ENCODE measurements around the gene NOC2L. TPM values are rescaled to one million over a fixed set of nuclear protein-coding genes. Genes with fewer than 3 reads are reported as not detected.

Gene NOC2L
- total and polyA plus RNA-seq, 9 of the 15 experiments (the other 6 are each of a cell fraction or from before 2014, with no cell fraction given): 4.0 to 410 (median 200) TPM

DNA sequence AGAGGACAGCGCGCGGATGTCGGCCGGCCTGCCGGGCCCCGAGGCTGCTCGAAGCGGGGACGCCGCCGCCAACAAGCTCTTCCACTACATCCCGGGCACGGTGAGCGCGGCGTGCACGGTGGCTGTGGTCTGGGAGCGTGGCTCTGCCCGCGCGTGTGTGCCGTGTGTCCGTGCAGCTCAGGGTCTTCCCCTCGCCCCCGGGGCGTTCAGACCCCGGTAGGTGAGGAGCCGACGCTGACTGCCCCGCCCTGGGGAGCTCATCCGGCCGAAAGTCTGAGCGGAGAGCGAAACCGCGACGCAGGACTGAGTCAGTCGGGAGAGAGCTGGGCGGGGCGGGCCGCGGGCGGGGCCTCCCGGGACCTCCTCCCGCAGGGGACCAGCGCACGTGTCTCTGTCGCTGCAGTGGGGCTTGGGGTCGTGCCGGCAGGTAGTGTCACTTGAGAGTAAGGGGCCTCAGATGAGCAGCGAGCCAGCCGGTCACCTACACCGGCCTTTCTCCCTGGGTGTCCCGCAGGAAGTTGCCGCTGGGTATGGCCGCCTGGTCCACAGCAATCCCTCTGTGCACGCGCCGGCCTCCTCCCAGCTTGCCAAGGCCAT, 7.7 kb upstream of the NOC2L start (continued):
- TF ChIP-seq SREBF1 (IDR thresholded peaks at IDR 0.05; ENCODE audit: borderline replicate concordance, low read depth, low read length): no peak
- TF ChIP-seq ZNF174 (CRISPR knock-in tag; IDR thresholded peaks at IDR 0.05): no peak
- no peak for TF ChIP-seq EGR1 (conservative IDR thresholded peaks at IDR 0.05)
- no peak for TF ChIP-seq SOX6 (IDR thresholded peaks at IDR 0.05)
- TF ChIP-seq, protein P1, sequence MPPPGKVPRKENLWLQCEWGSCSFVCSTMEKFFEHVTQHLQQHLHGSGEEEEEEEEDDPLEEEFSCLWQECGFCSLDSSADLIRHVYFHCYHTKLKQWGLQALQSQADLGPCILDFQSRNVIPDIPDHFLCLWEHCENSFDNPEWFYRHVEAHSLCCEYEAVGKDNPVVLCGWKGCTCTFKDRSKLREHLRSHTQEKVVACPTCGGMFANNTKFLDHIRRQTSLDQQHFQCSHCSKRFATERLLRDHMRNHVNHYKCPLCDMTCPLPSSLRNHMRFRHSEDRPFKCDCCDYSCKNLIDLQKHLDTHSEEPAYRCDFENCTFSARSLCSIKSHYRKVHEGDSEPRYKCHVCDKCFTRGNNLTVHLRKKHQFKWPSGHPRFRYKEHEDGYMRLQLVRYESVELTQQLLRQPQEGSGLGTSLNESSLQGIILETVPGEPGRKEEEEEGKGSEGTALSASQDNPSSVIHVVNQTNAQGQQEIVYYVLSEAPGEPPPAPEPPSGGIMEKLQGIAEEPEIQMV (tag; conservative IDR thresholded peaks at IDR 0.05; ENCODE audit: low read depth): no peak
- TF ChIP-seq TRIM24 (IDR thresholded peaks at IDR 0.05): no peak
- TF ChIP-seq, protein P2, sequence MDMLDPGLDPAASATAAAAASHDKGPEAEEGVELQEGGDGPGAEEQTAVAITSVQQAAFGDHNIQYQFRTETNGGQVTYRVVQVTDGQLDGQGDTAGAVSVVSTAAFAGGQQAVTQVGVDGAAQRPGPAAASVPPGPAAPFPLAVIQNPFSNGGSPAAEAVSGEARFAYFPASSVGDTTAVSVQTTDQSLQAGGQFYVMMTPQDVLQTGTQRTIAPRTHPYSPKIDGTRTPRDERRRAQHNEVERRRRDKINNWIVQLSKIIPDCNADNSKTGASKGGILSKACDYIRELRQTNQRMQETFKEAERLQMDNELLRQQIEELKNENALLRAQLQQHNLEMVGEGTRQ (CRISPR knock-in tag; IDR thresholded peaks at IDR 0.05): peak; percentile 38; the same call in 1 of the 2 replicates
- no peak for TF ChIP-seq CEBPB (tag; IDR thresholded peaks at IDR 0.05)
- no peak for TF ChIP-seq ZFP36 (IDR thresholded peaks at IDR 0.05; ENCODE audit: low read depth, low read length, partially characterized antibody)
- TF ChIP-seq PURB (CRISPR knock-in tag; IDR thresholded peaks at IDR 0.05; ENCODE audit: low read depth): no peak
- no peak for TF ChIP-seq HNRNPK (IDR thresholded peaks at IDR 0.05; ENCODE audit: low read depth, low read length, poor library complexity, severe bottlenecking)
- no peak for TF ChIP-seq ZBTB8A (IDR thresholded peaks at IDR 0.05; ENCODE audit: partially characterized antibody)
- TF ChIP-seq, protein P3, sequence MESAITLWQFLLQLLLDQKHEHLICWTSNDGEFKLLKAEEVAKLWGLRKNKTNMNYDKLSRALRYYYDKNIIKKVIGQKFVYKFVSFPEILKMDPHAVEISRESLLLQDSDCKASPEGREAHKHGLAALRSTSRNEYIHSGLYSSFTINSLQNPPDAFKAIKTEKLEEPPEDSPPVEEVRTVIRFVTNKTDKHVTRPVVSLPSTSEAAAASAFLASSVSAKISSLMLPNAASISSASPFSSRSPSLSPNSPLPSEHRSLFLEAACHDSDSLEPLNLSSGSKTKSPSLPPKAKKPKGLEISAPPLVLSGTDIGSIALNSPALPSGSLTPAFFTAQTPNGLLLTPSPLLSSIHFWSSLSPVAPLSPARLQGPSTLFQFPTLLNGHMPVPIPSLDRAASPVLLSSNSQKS (CRISPR knock-in tag; IDR thresholded peaks at IDR 0.05): no peak
- no peak for TF ChIP-seq TCFL5 (CRISPR knock-in tag; conservative IDR thresholded peaks at IDR 0.05)
- TF ChIP-seq ELF1 (tag; IDR thresholded peaks at IDR 0.05): no peak
- TF ChIP-seq, protein P4, sequence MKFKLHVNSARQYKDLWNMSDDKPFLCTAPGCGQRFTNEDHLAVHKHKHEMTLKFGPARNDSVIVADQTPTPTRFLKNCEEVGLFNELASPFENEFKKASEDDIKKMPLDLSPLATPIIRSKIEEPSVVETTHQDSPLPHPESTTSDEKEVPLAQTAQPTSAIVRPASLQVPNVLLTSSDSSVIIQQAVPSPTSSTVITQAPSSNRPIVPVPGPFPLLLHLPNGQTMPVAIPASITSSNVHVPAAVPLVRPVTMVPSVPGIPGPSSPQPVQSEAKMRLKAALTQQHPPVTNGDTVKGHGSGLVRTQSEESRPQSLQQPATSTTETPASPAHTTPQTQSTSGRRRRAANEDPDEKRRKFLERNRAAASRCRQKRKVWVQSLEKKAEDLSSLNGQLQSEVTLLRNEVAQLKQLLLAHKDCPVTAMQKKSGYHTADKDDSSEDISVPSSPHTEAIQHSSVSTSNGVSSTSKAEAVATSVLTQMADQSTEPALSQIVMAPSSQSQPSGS (CRISPR knock-in tag; IDR thresholded peaks at IDR 0.05): 0 out of 2 replicates have a peak, but pooled peaks have one; percentile 38
- TF ChIP-seq, protein P5, sequence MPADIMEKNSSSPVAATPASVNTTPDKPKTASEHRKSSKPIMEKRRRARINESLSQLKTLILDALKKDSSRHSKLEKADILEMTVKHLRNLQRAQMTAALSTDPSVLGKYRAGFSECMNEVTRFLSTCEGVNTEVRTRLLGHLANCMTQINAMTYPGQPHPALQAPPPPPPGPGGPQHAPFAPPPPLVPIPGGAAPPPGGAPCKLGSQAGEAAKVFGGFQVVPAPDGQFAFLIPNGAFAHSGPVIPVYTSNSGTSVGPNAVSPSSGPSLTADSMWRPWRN (IDR thresholded peaks at IDR 0.05; ENCODE audit: low read depth): no peak
